ENCODE data around the gene UNC13A.

GRCh38 chr19:17647071-17648020 lies 40.8 kb downstream of the UNC13A start:
- TF ChIP-seq, protein P1, sequence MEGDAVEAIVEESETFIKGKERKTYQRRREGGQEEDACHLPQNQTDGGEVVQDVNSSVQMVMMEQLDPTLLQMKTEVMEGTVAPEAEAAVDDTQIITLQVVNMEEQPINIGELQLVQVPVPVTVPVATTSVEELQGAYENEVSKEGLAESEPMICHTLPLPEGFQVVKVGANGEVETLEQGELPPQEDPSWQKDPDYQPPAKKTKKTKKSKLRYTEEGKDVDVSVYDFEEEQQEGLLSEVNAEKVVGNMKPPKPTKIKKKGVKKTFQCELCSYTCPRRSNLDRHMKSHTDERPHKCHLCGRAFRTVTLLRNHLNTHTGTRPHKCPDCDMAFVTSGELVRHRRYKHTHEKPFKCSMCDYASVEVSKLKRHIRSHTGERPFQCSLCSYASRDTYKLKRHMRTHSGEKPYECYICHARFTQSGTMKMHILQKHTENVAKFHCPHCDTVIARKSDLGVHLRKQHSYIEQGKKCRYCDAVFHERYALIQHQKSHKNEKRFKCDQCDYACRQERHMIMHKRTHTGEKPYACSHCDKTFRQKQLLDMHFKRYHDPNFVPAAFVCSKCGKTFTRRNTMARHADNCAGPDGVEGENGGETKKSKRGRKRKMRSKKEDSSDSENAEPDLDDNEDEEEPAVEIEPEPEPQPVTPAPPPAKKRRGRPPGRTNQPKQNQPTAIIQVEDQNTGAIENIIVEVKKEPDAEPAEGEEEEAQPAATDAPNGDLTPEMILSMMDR (IDR thresholded peaks at IDR 0.05; ENCODE audit: poor library complexity, severe bottlenecking), result no peak
- TF ChIP-seq MXI1 (conservative IDR thresholded peaks at IDR 0.05; ENCODE audit: poor library complexity, severe bottlenecking) (no peak), SMC3 (conservative IDR thresholded peaks at IDR 0.05; ENCODE audit: poor library complexity) (no peak)

Data from neural cell (in vitro differentiated cells).